HG02870 (cell line): ENCODE measurements around the gene C1orf21.

ENCODE experiments used
- ATAC-seq: cut with Tn5 transposase; IDR thresholded peaks from one replicate; pipeline ENCODE4 v1.9.1; 2021; ENCODE audit warnings: mild to moderate bottlenecking, moderate library complexity; ENCODE audit not compliant: unreplicated experiment

Gene C1orf21

GRCh38 chr1:184443201-184443600 is 56.4 kb downstream of the C1orf21 start:
- ATAC-seq: no peak

- ATAC-seq: no peak
These were observed 56.8 kb downstream of the C1orf21 start for GRCh38 chr1:184443624-184444023.

GRCh38 chr1:184445997-184446396 is 59.2 kb downstream of the C1orf21 start:
- ATAC-seq: no peak

GRCh38 chr1:184447651-184448185 is 60.9 kb downstream of the C1orf21 start:
- no peak for ATAC-seq

GRCh38 chr1:184449916-184450315 is 63.1 kb downstream of the C1orf21 start:
- ATAC-seq: no peak

GRCh38 chr1:184455786-184456185 is 69.0 kb downstream of the C1orf21 start:
- ATAC-seq: no peak

GRCh38 chr1:184456189-184456588 is 69.4 kb downstream of the C1orf21 start:
- ATAC-seq: no peak

- ATAC-seq: no peak
These were observed 70.7 kb downstream of the C1orf21 start for GRCh38 chr1:184457500-184457899.

GRCh38 chr1:184461321-184461720 is 74.5 kb downstream of the C1orf21 start:
- no peak for ATAC-seq

- no peak for ATAC-seq
These were observed 75.3 kb downstream of the C1orf21 start for GRCh38 chr1:184462155-184462554.

- ATAC-seq: no peak
These were observed 76.2 kb downstream of the C1orf21 start for GRCh38 chr1:184462990-184463389.

- ATAC-seq: no peak
These were observed 76.9 kb downstream of the C1orf21 start for GRCh38 chr1:184463680-184464079.

GRCh38 chr1:184464757-184465156 is 77.9 kb downstream of the C1orf21 start:
- ATAC-seq: no peak

GRCh38 chr1:184465489-184466146 is 78.8 kb downstream of the C1orf21 start:
- no peak for ATAC-seq

GRCh38 chr1:184467295-184467694 is 80.5 kb downstream of the C1orf21 start:
- ATAC-seq: no peak

- ATAC-seq: no peak
These were observed 82.6 kb downstream of the C1orf21 start for GRCh38 chr1:184469396-184469795.

GRCh38 chr1:184471686-184472085 is 84.9 kb downstream of the C1orf21 start:
- ATAC-seq: no peak

GRCh38 chr1:184472136-184472535 is 85.3 kb downstream of the C1orf21 start:
- no peak for ATAC-seq

- no peak for ATAC-seq
These were observed 86.5 kb downstream of the C1orf21 start for GRCh38 chr1:184473176-184473966.

- ATAC-seq: no peak
These were observed 89.4 kb downstream of the C1orf21 start for GRCh38 chr1:184476187-184476586.

GRCh38 chr1:184479435-184480167 is 92.8 kb downstream of the C1orf21 start:
- ATAC-seq: no peak
